ENCODE results near the gene VCL.

DNA sequence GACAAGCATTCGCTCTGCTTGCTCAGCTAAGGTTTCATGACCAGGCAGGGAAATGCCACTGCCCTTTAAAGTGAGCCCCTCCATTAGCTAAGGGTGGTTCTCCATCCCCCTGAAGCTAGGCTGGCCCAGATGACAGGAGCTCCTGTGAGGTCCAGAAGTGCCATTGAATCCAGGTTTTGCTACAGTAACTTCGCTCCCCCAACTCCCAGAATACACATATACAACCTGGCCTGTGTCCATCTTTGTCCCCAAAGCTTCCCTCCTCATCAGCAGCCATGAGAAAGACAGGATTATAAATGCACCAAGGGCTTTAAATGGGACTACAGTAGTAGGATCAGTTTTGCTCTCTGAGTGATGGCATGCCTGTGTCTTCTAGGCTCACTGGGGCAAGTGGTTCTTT lies 35.5 kb upstream of the VCL start:
- no peak for TF ChIP-seq EZH2 (IDR thresholded peaks at IDR 0.05; ENCODE audit: borderline replicate concordance, low read depth, low read length, poor library complexity, severe bottlenecking)
- TF ChIP-seq, protein P1, sequence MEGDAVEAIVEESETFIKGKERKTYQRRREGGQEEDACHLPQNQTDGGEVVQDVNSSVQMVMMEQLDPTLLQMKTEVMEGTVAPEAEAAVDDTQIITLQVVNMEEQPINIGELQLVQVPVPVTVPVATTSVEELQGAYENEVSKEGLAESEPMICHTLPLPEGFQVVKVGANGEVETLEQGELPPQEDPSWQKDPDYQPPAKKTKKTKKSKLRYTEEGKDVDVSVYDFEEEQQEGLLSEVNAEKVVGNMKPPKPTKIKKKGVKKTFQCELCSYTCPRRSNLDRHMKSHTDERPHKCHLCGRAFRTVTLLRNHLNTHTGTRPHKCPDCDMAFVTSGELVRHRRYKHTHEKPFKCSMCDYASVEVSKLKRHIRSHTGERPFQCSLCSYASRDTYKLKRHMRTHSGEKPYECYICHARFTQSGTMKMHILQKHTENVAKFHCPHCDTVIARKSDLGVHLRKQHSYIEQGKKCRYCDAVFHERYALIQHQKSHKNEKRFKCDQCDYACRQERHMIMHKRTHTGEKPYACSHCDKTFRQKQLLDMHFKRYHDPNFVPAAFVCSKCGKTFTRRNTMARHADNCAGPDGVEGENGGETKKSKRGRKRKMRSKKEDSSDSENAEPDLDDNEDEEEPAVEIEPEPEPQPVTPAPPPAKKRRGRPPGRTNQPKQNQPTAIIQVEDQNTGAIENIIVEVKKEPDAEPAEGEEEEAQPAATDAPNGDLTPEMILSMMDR (conservative IDR thresholded peaks at IDR 0.05; ENCODE audit: low read depth, low read length): no peak

Data from A673 (cell line).